HCT116 (cell line): ENCODE results near the gene MYO10. TPM values are rescaled to one million over a fixed set of nuclear protein-coding genes. Genes with fewer than 3 reads are reported as not detected.

Source experiments
- ATAC-seq: fragments of 200-7000 bp; cut with Tn5 transposase; 2 replicates; pipeline ENCODE4 v1.9.1; 2020; ENCODE audit warnings: mild to moderate bottlenecking, moderate library complexity
- BruUV-seq: library from RNA; stranded (reverse); fragments of 400-500 nt; replicated peaks from 2 replicates; lab custom pipeline; 2021; lab: Mats Ljungman, UMichigan
- CTCF ChIA-PET: fragments of 300-600 bp; sonication (Branson Sonifier 250); formaldehyde crosslinking; loops from one replicate; lab custom pipeline; 2021; ENCODE audit warnings: antibody characterized with exemption; lab: Charles Lee
- POLR2A ChIA-PET: fragments of 300-600, 350-600 bp; sonication (Branson Sonifier 250); formaldehyde crosslinking; loops from one replicate; lab custom pipeline; 2021; ENCODE audit warnings: antibody characterized with exemption; lab: Charles Lee
- RAD21 ChIA-PET, 2 experiments: fragments of 300-600 bp; sonication (Branson Sonifier 250); formaldehyde crosslinking; loops; one replicate each; lab custom pipeline; 2023; ENCODE audit warnings: low total read pairs in 2 of 2; ENCODE audit not compliant: uncharacterized antibody in 2 of 2, unreplicated experiment in 2 of 2, low non-redundant PET in 1 of 2; lab: Charles Lee
- DNase-seq: peaks from one replicate; pipeline ENCODE4 v3.0.0-alpha.2; 2010; ENCODE audit warnings: low read depth, low spot score
- H2AFZ ChIP-seq: fragments of 200-600 bp; shearing (Covaris generic), sonication (generic); 2 replicates; pipeline ENCODE4 v1.6.1; 2017; ENCODE audit warnings: low read depth, mixed run types, mixed read lengths, antibody characterized with exemption, low read length; ENCODE audit not compliant: poor library complexity, severe bottlenecking
- H3K27ac ChIP-seq: 2 replicates; pipeline ENCODE4 v1.5.1; 2012; ENCODE audit warnings: low read depth, low read length
- H3K27me3 ChIP-seq: fragments of 200-600 bp; sonication (generic); 2 replicates; pipeline ENCODE4 v1.6.1; 2016; ENCODE audit warnings: mixed run types, low read length, mixed read lengths; ENCODE audit not compliant: insufficient read depth
- H3K36me3 ChIP-seq, 2 experiments: fragments of 200-500 bp in 1 of 2; fragments of 200-600 bp in 1 of 2; sonication (Bioruptor generic) in 1 of 2; sonication (generic) in 1 of 2; 2 replicates each; pipeline versions ENCODE4 v1.5.1 to v1.6.1; 2014 to 2016; ENCODE audit warnings: low read length in 2 of 2, inconsistent platforms in 1 of 2, mixed read lengths in 1 of 2, mixed run types in 1 of 2; ENCODE audit not compliant: insufficient read depth in 2 of 2, control insufficient read depth in 1 of 2
- H3K4me1 ChIP-seq, 2 experiments: fragments of 200-600 bp in 1 of 2; sonication (generic) in 1 of 2; 2 replicates each; pipeline versions ENCODE4 v1.5.1 to v1.6.1; 2012 to 2017; ENCODE audit warnings: low read length in 2 of 2, inconsistent platforms in 1 of 2, mild to moderate bottlenecking in 1 of 2, mixed read lengths in 1 of 2, mixed run types in 1 of 2, moderate library complexity in 1 of 2; ENCODE audit not compliant: insufficient read depth in 2 of 2, control insufficient read depth in 1 of 2
- H3K4me2 ChIP-seq: fragments of 200-600 bp; sonication (generic); 2 replicates; pipeline ENCODE4 v1.6.1; 2017; ENCODE audit warnings: mixed run types, low read length, mixed read lengths
- H3K4me3 ChIP-seq, 2 experiments: fragments of 200-600 bp in 1 of 2; sonication (generic) in 1 of 2; replicated peaks in 1 of 2; 2 replicates each; pipeline ENCODE4 v1.5.1; 2011 to 2016; ENCODE audit warnings: low read length in 2 of 2, control low read depth in 1 of 2, low read depth in 1 of 2, mild to moderate bottlenecking in 1 of 2, mixed read lengths in 1 of 2, mixed run types in 1 of 2
- H3K79me2 ChIP-seq: fragments of 200-600 bp; sonication (generic); 2 replicates; pipeline ENCODE4 v1.6.1; 2017; ENCODE audit warnings: mild to moderate bottlenecking, mixed run types, low read length, moderate library complexity, mixed read lengths; ENCODE audit not compliant: insufficient read depth
- H3K9ac ChIP-seq: fragments of 200-600 bp; sonication (generic); 2 replicates; pipeline ENCODE4 v1.6.1; 2016; ENCODE audit warnings: low read length, mixed read lengths
- H3K9me2 ChIP-seq: fragments of 200-600 bp; sonication (generic), shearing (Covaris generic); 2 replicates; pipeline ENCODE4 v1.6.1; 2017; ENCODE audit warnings: mixed run types, mild to moderate bottlenecking, moderate library complexity; ENCODE audit not compliant: insufficient read depth
- H3K9me3 ChIP-seq, 2 experiments: fragments of 200-500 bp in 1 of 2; fragments of 200-600 bp in 1 of 2; sonication (Bioruptor generic) in 1 of 2; sonication (generic) in 1 of 2; 2 replicates each; pipeline ENCODE4 v1.6.1; 2014 to 2017; ENCODE audit warnings: low read length in 2 of 2, mixed read lengths in 2 of 2, inconsistent platforms in 1 of 2, low read depth in 1 of 2, mild to moderate bottlenecking in 1 of 2, mixed run types in 1 of 2, moderate library complexity in 1 of 2; ENCODE audit not compliant: control insufficient read depth in 1 of 2, insufficient read depth in 1 of 2
- H4K20me1 ChIP-seq: fragments of 200-600 bp; sonication (generic), shearing (Covaris generic); 2 replicates; pipeline ENCODE4 v1.6.1; 2017; ENCODE audit warnings: mixed run types, mild to moderate bottlenecking, moderate library complexity; ENCODE audit not compliant: insufficient read depth
- CEBPB ChIP-seq: IDR thresholded peaks from 2 replicates; pipeline ENCODE4 v1.6.1; 2012; ENCODE audit warnings: low read depth
- ELF1 ChIP-seq: IDR thresholded peaks from 2 replicates; pipeline ENCODE4 v1.6.1; 2012; ENCODE audit warnings: low read depth, borderline replicate concordance
- EZH2 ChIP-seq: fragments of 200-600 bp; sonication (generic); IDR thresholded peaks from 2 replicates; pipeline ENCODE4 v1.6.1; 2017; ENCODE audit warnings: antibody characterized with exemption, mixed run types
- EZH2phosphoT487 ChIP-seq: fragments of 200-600 bp; IDR thresholded peaks from 2 replicates; pipeline ENCODE4 v1.6.1; 2018; ENCODE audit warnings: antibody characterized with exemption, borderline replicate concordance
- JUND ChIP-seq: IDR thresholded peaks from 2 replicates; pipeline ENCODE4 v1.6.1; 2012
- POLR2A ChIP-seq: IDR thresholded peaks from 2 replicates; pipeline ENCODE4 v1.7.0; 2011; ENCODE audit warnings: borderline replicate concordance; ENCODE audit not compliant: insufficient read depth, insufficient read length; ENCODE audit errors: extremely low read depth
- RAD21 ChIP-seq: IDR thresholded peaks from 2 replicates; pipeline ENCODE4 v1.6.1; 2012; ENCODE audit warnings: low read depth, mild to moderate bottlenecking
- SP1 ChIP-seq: IDR thresholded peaks from 2 replicates; pipeline ENCODE4 v1.6.1; 2012; ENCODE audit warnings: low read depth
- SRF ChIP-seq: IDR thresholded peaks from 2 replicates; pipeline ENCODE4 v1.6.1; 2012; ENCODE audit warnings: low read depth
- YY1 ChIP-seq: IDR thresholded peaks from 2 replicates; pipeline ENCODE4 v1.6.1; 2011; ENCODE audit warnings: low read length, low read depth, moderate library complexity, mild to moderate bottlenecking; ENCODE audit not compliant: insufficient replicate concordance; ENCODE audit errors: extremely low read depth
- ZFX ChIP-seq: fragments of 450-650 bp; IDR thresholded peaks from 2 replicates; pipeline ENCODE4 v1.6.1; 2017
- ZNF274 ChIP-seq: fragments of 200-500 bp; sonication (Bioruptor generic); IDR thresholded peaks from 2 replicates; pipeline ENCODE4 v1.6.1; 2014; ENCODE audit warnings: mild to moderate bottlenecking, low read depth, low read length, inconsistent platforms
- intact Hi-C: fragments of 100-400 bp; cut with micrococcal nuclease; formaldehyde crosslinking; loops from 2 replicates; pipeline ENCODE4 v1.10.0; 2022
- total RNA-seq: library from RNA; stranded (reverse); gene quantifications from one replicate; pipeline ENCODE4 v1.2.1, GENCODE V29; 2021; ENCODE audit not compliant: unreplicated experiment
- TF ChIP-seq, protein P1 (sequence below): IDR thresholded peaks from 2 replicates; pipeline ENCODE4 v1.6.1; 2012
- TF ChIP-seq, protein P2 (sequence below): IDR thresholded peaks from 2 replicates; pipeline ENCODE4 v1.6.1; 2012
- TF ChIP-seq, protein P3 (sequence below): IDR thresholded peaks from 2 replicates; pipeline ENCODE4 v1.6.1; 2012; ENCODE audit warnings: low read depth
- TF ChIP-seq, protein P4 (sequence below): IDR thresholded peaks from 2 replicates; pipeline ENCODE4 v1.6.1; 2011; ENCODE audit warnings: mild to moderate bottlenecking, low read length, moderate library complexity; ENCODE audit not compliant: insufficient replicate concordance; ENCODE audit errors: extremely low read depth

Gene MYO10
- total RNA-seq, 1 experiment from 2014 or later: 34.9 TPM

DNA sequence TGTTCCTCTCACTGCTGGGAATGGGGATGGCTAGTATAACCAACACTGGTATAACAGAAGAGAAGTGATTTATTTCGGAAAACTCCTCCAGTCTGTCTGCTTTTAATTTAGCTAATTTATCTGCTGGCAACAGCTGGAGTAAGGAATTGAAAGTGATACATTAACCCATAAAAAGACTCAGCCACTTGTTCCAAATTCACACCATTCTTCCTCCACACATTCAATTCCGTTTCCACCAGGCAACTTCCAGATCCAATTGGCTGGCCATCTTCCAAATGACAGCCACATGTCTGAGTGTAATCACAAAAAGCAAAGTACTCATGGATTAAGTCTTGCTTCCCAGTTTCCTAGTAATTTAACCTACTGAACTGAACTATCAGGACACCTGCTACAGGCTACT is 242.2 kb downstream of the MYO10 start:
- no peaks in the 10 kb centered on the region for H3K79me2 ChIP-seq
- ChIA-PET POLR2A (no interaction called here), CTCF (no interaction called here), RAD21 (no interaction called here)
- no peak overlapping the region for H3K4me3 ChIP-seq
- no peak overlapping the region for H3K4me2 ChIP-seq
- no peak for ATAC-seq
- H3K27me3 ChIP-seq: no peaks in the 10 kb centered on the region
- no peaks in the 10 kb centered on the region for H4K20me1 ChIP-seq
- H3K27ac ChIP-seq: no peak overlapping the region
- H3K9me2 ChIP-seq: no peaks in the 10 kb centered on the region
- peaks cover 0 to 11% of the 10 kb centered on the region in 2 experiments; a peak in 3 of 4 replicates for H3K36me3 ChIP-seq
- no TSS peak for BruUV-seq
- no peak for TF ChIP-seq ELF1
- TF ChIP-seq POLR2A: no peak
- no peak for TF ChIP-seq RAD21
- no peak for TF ChIP-seq ZFX
- TF ChIP-seq, protein P1, sequence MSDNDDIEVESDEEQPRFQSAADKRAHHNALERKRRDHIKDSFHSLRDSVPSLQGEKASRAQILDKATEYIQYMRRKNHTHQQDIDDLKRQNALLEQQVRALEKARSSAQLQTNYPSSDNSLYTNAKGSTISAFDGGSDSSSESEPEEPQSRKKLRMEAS: no peak
- TF ChIP-seq, protein P2, sequence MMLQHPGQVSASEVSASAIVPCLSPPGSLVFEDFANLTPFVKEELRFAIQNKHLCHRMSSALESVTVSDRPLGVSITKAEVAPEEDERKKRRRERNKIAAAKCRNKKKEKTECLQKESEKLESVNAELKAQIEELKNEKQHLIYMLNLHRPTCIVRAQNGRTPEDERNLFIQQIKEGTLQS: no peak
- no peak for TF ChIP-seq ZNF274
- no peak for TF ChIP-seq CEBPB
- TF ChIP-seq, protein P3, sequence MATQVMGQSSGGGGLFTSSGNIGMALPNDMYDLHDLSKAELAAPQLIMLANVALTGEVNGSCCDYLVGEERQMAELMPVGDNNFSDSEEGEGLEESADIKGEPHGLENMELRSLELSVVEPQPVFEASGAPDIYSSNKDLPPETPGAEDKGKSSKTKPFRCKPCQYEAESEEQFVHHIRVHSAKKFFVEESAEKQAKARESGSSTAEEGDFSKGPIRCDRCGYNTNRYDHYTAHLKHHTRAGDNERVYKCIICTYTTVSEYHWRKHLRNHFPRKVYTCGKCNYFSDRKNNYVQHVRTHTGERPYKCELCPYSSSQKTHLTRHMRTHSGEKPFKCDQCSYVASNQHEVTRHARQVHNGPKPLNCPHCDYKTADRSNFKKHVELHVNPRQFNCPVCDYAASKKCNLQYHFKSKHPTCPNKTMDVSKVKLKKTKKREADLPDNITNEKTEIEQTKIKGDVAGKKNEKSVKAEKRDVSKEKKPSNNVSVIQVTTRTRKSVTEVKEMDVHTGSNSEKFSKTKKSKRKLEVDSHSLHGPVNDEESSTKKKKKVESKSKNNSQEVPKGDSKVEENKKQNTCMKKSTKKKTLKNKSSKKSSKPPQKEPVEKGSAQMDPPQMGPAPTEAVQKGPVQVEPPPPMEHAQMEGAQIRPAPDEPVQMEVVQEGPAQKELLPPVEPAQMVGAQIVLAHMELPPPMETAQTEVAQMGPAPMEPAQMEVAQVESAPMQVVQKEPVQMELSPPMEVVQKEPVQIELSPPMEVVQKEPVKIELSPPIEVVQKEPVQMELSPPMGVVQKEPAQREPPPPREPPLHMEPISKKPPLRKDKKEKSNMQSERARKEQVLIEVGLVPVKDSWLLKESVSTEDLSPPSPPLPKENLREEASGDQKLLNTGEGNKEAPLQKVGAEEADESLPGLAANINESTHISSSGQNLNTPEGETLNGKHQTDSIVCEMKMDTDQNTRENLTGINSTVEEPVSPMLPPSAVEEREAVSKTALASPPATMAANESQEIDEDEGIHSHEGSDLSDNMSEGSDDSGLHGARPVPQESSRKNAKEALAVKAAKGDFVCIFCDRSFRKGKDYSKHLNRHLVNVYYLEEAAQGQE: no peak
- TF ChIP-seq EZH2: no peak
- no peak for TF ChIP-seq YY1
- TF ChIP-seq, protein P4, sequence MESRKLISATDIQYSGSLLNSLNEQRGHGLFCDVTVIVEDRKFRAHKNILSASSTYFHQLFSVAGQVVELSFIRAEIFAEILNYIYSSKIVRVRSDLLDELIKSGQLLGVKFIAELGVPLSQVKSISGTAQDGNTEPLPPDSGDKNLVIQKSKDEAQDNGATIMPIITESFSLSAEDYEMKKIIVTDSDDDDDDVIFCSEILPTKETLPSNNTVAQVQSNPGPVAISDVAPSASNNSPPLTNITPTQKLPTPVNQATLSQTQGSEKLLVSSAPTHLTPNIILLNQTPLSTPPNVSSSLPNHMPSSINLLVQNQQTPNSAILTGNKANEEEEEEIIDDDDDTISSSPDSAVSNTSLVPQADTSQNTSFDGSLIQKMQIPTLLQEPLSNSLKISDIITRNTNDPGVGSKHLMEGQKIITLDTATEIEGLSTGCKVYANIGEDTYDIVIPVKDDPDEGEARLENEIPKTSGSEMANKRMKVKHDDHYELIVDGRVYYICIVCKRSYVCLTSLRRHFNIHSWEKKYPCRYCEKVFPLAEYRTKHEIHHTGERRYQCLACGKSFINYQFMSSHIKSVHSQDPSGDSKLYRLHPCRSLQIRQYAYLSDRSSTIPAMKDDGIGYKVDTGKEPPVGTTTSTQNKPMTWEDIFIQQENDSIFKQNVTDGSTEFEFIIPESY: no peak
- TF ChIP-seq JUND: no peak
- TF ChIP-seq SP1: no peak
- no peak for TF ChIP-seq EZH2phosphoT487
- no peak for TF ChIP-seq SRF
- H3K4me1 ChIP-seq: no peaks in the 10 kb centered on the region
- H2AFZ ChIP-seq: no peak overlapping the region
- no peaks in the 10 kb centered on the region for H3K9me3 ChIP-seq
- intact Hi-C loops: no loop called here
- H3K9ac ChIP-seq: no peak overlapping the region
- DNase-seq: no peak
